ENCODE measurements around the gene CCDC146.
"Not testable (repeated sequence)": the region's sequence is repeated elsewhere in the genome, so short reads cannot be mapped to it uniquely, and the experiment has no call there.

Gene CCDC146

DNA sequence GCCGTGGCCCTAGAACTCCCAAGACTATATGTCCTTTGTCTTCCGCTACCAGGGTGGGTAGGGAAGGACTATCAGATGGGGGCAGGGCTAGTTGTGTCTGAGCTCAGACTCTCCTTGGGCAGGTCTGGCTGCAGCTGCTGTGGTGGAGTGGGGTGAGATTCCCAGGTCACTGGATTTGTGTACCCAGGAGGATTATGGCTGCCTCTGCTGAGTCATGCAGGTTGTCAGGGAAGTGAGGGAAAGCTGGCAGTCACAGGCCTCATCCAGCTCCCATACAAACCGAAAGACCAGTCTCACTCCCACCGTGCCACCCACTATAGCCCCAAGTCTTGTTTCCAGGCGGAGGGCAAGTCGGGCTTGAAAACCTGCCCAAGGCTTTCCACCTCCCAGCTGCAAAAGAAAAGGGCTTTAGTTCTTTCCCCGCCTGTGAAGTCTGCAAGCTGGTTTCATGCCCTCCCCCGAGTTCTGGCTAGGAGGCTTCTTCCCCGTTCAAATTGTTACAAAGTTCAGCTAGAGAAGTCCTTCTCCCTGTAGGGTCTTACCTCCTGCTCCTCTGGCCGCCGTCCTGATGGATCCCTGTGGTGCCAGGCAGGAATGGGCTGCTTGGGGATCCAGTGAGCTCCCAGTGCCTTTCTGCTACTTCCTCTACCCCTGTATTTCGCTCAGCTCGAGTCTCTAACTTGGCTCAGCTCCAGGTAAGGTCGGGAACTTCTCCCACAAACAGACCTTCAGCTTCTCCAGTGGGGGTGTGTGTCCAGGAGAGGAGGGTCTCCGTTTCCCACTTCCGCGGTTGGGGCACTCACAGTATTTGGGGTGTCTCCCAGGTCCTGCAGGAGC lies 184.0 kb downstream of the CCDC146 start:
- DNase-seq: no peak

DNA sequence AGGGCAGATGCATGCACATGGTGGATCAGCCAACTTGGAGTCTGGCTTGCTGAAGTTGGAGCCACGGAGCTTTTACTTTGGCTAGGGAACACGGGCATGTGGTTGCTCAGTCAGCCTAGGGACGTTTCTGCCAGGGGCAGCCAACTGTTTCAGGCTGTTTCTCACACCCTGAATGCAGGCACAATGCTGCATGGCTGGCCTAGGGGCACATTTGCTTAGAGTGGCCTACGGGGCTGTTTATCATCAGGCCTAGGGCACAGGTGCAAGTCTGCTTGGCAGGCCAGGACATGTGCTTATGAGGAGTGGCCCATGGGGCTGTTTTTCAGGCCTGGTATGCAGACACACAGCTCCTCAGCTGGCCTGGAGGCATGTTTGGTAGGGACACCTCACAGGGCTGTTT lies 186.4 kb downstream of the CCDC146 start:
- DNase-seq: no peak

DNA sequence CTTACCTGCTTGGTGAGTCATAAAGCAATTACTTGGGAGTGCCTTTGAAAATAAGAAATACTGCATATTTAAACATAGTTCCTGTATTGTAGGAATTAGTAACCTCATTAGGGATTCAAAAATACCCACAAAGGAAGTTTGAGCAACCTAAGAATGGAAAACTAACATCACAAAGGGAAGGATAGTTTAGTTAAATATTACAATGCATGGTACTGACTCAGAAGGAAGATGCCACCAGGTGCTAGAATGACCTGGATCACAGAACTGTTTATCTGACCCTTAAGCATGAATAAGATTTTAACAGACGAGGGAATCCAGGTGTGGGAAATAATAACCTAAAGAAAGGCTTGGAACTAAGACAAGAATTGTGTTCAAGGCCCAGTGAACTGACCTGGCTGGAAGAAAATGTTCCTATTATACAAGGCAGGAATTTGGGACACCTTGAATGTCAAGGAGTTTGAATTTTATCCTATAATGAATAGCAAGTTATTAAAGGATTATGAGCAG lies 187.4 kb downstream of the CCDC146 start:
- DNase-seq: no peak

DNA sequence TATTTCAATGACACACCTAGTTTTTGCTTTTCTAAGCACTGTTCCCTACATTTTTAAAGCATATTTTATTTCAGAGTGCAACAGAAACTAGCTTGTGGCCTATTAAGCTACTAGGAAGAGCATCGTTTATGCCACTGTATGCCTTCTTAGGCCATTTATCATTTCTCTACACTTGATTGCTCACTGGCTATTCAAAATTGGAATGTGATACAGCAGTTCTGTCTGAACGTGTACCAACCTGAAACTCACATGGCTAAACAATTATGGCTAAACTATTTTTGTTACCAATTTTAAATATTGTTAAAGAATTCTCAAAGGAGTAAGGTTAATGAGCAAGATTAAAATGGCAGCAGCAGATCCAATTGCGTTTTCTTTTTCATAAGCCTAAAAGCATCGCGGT lies 188.6 kb downstream of the CCDC146 start:
- no peak for DNase-seq

DNA sequence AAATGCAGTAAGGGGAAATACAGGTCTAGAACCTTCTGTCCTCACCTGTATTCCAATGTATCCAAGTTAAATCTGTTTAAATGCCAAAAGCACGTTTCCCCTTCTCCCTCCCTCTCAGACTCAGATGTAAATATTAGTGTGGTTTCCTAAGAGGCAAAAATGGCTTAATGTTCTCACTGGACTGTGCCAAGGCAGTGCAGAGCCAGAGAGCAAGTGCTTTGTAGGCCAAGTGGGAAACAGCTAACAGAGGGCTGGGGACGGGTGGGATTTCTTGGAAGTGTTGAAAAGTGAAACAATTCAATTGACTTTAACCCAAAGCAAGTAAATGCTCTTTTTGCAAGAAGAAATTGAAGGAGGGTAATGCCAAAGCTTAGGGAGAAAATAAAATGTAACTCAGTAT lies 190.7 kb downstream of the CCDC146 start:
- DNase-seq: no peak

DNA sequence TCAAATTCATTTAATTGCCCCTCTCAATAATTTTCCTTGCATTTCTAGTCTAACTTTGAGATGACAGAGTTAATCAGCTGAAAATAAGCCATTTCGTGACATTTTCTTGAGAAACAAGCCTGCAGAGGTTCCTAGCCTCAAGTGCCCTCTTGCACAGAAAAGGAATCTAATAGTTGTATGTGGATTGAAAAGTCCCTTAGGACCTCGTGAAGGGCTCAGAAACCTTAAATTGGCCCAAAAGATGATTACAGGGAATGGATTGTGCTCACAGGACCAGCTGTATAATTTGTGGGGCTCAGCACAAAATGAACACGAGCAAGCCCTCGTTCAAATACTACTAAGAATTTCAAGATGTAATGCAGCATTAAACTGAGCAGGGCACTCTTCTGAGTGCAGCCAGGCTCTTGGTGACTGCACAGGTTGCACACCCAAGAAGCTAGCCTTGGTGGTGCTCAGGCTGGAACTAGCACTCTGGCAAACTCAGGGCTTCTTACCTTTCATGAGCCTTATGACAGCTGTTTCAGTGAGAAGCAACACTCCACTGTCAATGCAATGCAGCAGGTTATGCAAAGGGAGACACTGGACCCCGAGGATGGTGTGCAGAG lies 191.6 kb downstream of the CCDC146 start:
- DNase-seq: no peak

DNA sequence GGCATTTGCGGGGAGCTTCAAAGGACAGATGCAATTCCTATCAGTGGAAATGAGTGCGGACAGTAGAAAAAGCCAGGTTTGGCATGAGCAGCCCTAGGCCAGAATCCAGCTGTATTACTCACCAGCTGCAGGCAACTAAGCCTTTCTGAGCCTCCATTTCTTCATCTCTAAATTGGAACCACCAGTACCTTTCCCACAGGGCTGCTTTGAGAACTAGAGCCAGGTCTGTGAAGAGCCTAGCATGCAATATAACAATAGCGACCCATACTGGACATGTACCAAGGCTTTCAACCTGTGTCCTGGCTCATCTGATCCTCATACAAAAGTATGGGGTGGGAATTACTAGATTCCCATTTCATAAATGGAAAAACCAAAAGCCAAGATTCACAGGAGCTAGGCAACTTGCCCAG lies 192.8 kb downstream of the CCDC146 start:
- DNase-seq: no peak

DNA sequence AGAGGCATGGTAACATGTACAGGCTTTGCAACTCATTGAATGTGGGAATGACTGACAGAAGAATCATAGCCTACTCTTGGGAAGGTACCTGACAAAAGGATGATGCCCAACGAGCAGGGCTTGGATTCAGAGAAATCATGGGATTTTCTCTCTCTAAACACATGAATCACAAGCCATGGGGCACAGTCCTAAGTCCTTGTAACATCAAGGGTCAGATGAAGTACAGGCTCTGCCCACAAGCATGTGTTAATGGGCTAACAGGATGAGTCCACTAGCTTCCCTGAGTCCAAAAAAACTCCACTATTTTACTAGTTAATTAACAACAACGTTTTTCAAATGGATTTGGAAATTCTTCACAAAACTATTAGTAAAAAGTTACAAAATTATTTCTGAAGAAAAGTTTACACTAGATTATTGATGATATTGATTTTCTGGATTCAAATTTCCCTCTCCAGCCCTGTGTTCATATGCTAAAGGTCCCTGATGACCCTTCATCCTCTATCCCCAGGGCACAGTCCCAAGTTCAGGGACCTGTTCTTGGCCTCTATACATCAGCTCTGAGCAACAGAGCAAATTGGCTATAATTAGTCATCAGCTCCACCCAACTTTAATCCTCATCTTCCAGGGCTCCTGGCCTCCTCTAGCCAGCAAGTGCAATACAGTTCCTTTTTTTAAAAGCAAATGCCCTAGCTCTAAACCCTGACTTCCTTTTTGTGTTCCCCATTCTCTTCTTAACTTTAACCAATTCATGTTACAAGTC lies 194.0 kb downstream of the CCDC146 start:
- DNase-seq: no peak

DNA sequence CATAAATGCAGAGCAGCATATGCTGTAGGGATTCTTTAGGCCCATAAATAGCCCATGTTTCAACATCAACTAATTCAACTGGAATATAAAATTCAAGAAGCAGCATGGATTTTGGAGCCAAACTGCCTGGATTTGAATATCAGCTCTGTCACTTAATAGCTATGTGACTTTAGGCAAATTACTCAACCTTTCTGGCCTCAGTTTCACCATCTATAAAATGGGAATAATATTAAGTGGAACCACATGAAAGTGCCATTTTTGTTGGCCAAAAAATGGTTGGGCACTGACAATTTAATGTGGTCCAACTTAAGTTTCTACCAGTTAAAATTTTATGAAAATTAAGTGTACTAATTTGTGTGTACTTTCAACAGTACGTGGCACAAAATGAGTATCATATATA lies 195.6 kb downstream of the CCDC146 start:
- no peak for DNase-seq

DNA sequence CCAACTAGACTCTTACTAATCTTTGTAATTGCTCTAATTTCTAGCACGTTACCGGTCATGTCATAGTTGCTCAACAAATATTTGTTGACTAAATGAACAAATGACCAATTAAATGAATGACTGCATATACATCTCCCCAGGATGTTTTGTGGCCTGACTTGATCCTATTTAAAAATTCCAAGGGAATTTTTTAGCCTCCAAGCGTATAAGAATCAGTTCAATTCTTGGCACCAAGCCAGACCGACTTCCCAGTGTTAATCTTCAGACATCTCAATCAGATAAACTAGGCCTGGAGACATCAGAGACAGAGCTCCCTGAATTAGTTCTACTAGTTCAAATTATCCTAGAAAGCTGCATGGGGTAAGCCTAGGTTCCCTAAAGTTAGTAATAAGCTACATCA lies 197.7 kb downstream of the CCDC146 start:
- no peak for DNase-seq

DNA sequence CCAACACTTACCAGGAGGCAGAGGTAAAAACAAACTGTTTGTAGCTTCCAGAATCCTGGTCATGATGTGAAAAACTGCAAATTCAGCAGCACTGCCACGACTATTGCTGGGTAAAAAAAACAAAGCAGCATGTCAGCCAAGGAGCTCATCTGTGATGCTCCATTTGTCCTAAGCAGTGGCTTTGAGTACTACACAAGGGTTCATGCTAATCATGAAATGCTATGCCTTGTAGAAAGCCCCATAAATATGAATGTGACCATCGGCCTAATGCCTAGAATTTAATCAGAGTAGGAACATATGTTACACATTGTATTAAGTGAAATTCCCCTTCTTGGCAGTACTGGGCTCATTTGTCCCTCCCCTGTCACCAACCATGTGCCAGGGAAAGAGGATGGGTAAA lies 198.3 kb downstream of the CCDC146 start:
- no peak for DNase-seq

DNA sequence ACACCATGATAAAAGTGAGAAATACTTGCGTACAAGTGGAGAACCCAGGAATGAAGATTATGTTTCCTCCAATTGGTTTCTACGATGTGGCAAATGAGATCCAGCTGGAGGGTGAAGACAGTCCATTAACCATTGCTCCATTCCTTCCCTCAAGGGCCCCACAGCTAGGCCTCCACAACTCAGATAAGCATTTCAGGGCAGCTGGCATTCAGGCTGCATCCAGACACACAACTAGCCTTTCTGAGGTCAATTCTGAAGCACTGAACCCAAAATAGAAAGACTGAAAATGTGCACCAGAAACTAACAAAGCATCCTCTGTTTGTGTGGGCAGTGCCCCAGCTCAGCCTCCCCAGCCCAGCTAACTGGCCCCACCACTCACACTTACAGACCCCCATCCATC lies 198.9 kb downstream of the CCDC146 start:
- DNase-seq: no peak

DNA sequence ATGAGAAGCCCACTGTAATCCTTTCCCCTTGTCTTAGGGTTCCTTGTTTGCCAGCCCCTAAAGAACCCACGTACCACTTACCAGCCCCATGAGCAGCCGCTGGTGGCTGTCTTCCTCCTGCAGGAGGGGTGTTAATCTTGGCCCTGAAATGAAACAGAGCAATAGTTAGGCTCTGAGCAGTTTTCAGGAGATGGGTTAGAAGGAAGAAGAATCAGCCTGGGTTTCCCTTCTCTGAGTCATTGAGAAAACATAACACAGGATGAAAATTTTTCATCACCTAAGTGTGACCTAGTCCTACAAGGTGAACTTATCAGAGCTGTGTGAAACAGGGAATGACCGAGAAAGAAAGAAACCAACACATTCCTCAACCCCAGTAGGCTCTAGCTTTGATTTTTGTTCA lies 203.7 kb downstream of the CCDC146 start:
- peak; percentile 43 for DNase-seq

DNA sequence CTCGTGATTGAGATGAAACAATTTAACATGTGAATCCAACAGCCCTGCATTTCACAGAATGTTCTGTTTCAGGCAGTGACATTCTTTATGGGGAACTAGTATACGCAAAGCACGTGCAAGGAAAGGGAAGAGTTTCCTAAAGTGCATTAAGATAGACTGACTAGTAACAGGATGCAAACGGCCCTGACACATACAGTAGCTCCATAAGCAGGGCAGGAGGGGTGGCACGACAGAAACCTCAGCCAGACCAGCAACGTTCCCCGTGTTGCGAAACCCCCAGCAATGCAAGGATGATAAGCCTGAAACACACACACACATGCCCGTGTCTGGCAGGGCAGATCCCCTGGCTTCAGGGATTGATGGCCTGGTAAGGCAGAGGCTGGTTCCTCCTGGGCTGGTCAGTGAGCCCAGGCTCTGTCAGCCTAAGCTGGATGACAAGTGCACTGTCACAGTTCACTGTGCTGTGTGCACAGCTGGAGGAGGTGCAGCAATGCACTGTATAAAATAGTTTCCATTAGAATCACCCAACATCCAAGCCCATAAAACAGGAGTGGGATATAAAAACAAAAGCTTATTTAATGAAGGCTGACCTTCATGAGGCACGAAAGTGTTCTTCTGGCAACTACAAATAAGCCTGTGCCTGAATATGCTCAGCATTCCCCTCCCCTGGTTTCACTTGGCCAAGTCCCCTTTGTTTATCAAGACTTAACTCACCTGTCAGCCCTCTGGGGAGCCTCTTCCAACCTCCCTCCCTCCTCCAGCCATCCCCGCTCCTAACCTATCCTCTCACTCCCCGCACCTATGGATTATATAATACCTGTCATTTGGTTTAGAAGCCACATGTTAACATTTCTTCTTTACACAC lies 204.9 kb downstream of the CCDC146 start:
- DNase-seq: no peak

DNA sequence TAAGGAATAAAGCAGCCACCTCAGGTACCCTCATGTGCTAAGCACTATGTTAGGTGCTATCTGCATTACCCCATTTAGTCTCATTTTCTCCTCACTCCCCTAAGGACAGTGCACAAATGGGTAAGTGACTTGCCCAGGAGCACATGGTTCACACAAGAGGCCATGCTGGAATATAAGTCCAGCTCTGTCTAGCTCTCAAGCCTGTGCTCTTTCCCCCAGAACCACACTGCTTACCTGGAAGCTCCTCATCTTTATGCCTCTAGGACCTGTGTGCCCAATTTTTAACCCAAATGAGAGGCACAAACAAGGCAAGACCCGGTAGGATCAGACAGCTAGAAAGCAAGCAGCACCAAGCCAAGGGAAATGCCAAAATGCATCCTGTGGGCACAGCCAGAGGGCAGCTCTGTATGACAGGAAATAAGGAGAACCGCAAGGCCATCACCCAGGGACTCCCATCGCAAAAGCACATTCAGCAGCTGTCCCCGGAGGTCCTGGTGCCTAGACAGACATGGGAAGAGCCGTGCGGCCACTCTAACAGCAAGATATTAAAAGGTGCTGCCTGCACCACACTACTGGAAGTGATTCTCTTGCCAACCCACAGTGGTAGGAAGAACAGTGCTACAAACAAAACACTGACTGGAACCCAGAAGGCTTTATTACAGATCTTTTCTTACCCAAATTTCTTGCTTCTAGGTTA lies 205.7 kb downstream of the CCDC146 start:
- peak; percentile 44 for DNase-seq

DNA sequence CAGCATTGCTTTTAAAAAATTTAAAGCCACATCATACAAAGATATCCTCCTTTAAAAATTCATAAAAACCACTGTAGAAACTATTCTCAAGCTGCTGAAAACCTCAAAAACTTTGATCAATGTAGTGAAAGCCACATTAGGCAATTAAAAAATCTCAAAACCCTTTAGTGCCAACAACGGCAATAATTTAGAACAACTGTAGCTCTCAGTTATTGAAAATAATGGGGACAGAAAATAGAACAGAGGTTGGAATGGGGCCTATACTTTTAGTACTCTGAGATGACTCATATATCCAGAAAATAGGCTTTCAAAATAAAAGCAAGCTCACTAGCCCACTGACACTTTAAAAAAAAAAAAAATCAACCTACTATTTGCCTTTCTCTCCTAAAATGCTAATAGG lies 206.3 kb downstream of the CCDC146 start:
- no peak for DNase-seq

DNA sequence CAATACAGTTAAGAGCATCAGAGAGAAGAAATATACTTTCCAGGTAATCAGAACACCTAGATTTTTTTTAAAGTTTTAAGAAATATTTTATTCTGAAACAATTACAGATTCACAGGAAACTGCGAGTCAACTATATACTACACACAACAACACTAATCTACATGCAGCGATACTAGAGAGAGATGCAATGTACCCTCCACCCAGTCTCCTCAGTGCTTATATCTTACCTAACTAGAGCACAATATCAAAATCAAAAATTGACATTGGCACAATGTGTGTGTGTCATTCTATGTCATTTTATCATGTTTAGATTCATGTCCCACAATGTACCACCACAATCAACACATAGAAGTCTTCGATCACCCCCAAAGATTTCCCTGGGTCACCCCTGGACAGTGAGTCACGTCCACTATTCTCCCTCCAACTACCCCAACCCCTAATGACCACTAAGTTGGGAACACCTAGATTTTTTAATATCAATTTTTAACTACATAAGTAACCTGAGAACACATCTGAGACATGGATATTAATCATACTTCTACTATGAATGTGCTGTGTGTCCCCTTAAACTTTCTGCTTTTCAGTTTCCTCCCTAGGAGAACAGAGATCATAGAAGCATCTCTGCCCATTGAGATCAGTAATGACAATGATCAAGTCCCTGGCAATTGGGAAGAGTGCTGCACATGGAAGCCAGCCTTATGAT lies 207.2 kb downstream of the CCDC146 start:
- DNase-seq: peak; percentile 32

DNA sequence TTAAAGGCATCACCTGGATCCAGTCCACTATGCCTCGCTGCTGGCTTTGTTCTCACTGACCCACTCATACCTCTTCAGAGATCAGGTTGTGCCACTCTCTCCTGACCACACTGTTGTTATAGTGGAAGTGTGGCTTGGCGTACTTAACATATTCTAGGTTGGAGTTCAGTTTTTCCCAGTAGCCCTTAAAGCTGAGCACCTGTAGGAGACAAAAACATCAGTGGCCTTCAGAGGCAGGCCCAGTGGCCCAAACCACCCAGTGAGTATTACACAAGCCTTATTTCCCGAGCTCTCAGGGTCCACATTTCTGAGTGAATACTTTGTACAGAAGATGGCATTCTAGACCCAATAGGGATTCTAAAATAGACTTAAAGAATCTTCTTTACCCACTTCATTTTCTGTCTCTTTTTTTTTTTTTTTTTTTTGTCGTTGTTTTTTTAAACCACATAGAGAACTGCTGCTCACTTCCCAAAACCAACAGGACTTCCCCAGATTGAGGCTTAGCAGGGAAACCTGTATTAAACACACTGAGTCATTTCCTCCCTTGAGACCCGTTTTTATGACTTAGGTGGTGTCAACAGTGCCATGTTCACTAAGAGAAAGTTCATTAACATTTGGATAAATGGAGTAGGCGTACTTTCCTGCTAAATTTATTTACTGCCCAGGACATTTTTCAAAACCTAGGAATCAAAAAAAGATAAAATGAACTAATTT lies 207.9 kb downstream of the CCDC146 start:
- DNase-seq: peak; percentile 76

DNA sequence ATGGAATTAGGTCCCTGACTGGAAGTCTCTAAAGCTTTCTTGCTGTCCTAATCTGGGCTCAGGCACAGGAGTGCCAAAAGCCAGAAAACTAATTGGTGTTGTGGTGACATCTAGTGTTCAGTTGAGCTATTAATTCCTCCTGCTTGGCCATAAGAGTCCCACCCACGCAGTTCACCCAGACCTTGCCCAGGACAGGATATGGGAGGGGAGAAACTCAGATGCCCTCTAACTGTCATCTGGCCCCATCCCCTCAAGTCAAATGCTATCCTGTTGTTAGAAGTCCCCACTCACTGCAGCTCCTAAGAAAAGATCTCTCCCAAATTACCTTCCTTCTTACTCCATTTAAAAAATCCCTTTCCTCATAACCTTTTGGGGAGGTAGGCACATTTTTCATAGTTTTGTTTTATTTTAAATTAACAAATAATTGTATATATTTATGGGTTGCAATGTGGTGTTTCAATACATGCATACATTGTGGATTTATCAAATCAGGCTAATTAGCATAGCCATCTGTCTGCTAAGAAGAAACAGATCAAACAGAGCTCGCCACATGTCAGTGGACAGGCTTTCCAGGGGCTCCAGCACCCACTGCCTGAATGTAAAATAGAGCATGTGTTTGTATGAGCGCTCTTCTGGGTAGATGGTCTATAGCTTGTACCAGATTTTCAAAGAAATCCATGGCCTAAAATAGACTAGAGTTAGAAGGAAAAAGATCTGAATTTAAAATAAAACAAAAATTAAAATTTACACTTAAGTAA lies 209.7 kb downstream of the CCDC146 start:
- DNase-seq: peak; percentile 83

DNA sequence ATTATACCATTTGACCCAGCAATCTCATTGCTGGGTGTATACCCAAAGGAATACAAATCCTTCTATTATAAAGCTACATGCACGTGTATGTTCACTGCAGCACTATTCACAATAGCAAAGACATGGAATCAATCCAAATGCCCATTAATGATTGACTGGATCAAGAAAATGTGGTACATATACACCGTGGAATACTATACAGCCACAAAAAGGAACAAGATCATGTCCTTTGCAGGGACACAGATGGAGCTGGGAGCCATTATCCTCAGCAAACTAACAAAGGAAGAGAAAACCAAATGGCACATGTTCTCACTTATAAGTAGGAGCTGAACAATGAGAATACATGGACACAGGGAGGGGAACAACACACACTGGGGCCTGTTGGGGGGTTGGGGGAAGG lies 211.6 kb downstream of the CCDC146 start:
- DNase-seq: not testable (repeated sequence)

Measured in activated CD4-positive, alpha-beta T cell treated with anti-CD3 and anti-CD28 coated beads, Interleukin-2, amount 50 U/mL, for 16 hours (primary cell).